Mucosa of descending colon (tissue), 3 donors: ENCODE measurements around the gene RRP12. TPM values are rescaled to one million over a fixed set of nuclear protein-coding genes. Genes with fewer than 3 reads are reported as not detected.

Source experiments
- ATAC-seq: fragments of 200-7000 bp; cut with Tn5 transposase; one replicate; pipeline ENCODE4 v1.9.1; 2020; ENCODE audit warnings: mild to moderate bottlenecking, moderate library complexity
- DNase-seq, 3 donors: peaks; one replicate each; pipeline ENCODE4 v3.0.0-alpha.2; 2020
- H3K36me3 ChIP-seq: fragments of 200-600 bp; one replicate; pipeline ENCODE4 v1.8.0; 2021; ENCODE audit warnings: low read depth, mild to moderate bottlenecking
- H3K4me1 ChIP-seq: fragments of 200-600 bp; one replicate; pipeline ENCODE4 v1.8.0; 2021; ENCODE audit warnings: low read depth, mild to moderate bottlenecking
- H3K4me3 ChIP-seq: fragments of 200-600 bp; one replicate; pipeline ENCODE4 v1.8.0; 2021; ENCODE audit warnings: mild to moderate bottlenecking
- H3K9me3 ChIP-seq: fragments of 200-600 bp; one replicate; pipeline ENCODE4 v1.8.0; 2021; ENCODE audit warnings: mild to moderate bottlenecking
- CTCF ChIP-seq: fragments of 200-600 bp; IDR thresholded peaks from one replicate; pipeline ENCODE4 v1.8.0; 2022; ENCODE audit warnings: antibody characterized with exemption, mild to moderate bottlenecking
- intact Hi-C, 2 donors: fragments of 100-400 bp; cut with DNase I in 1 of 2; cut with micrococcal nuclease in 1 of 2; formaldehyde crosslinking; loops; one replicate each; pipeline versions ENCODE4 v1.11.0 to v1.11.1; 2022; cut with DNase I, micrococcal nuclease
- long read RNA-seq, 2 donors: library from polyadenylated mRNA; unstranded; transcript quantifications; one replicate each; pipeline ENCODE4 v2.0.0, GENCODE V29; 2019 to 2021
- total RNA-seq, 3 donors: library from RNA; stranded (reverse); fragmentation: NEBNext Ultra II Directional in 2 of 3; extraction: Animal tissue kit (Norgen Biotek cat#: 25700) in 2 of 3; gene quantifications; one replicate each; pipeline versions ENCODE4 v1.2.1 to v1.2.4, GENCODE V29; 2021 to 2023
- donor health status: DM: no; HTN: no; CAD: no; lungs with moderate emphysema.
- donor health status: DM: no; HTN: no; CAD: no.
- donor health status: DM: no; HTN: yes; CAD: no.

The RRP12 gene
- 10 to 100 TPM; 14.6 to 19.4 (median 16.9) TPM for total RNA-seq
- long read RNA-seq, donor 1, full-length matches to known transcripts = 4 of 32 reads
- long read RNA-seq, donor 1, partial matches to known transcripts = 21 of 32 reads
- long read RNA-seq, donor 1, other reads (novel, unspliced or antisense) = 7 of 32 reads
- long read RNA-seq, donor 2, partial matches to known transcripts = 1 of 2 reads
- long read RNA-seq, donor 2, other reads (novel, unspliced or antisense) = 1 of 2 reads

DNA sequence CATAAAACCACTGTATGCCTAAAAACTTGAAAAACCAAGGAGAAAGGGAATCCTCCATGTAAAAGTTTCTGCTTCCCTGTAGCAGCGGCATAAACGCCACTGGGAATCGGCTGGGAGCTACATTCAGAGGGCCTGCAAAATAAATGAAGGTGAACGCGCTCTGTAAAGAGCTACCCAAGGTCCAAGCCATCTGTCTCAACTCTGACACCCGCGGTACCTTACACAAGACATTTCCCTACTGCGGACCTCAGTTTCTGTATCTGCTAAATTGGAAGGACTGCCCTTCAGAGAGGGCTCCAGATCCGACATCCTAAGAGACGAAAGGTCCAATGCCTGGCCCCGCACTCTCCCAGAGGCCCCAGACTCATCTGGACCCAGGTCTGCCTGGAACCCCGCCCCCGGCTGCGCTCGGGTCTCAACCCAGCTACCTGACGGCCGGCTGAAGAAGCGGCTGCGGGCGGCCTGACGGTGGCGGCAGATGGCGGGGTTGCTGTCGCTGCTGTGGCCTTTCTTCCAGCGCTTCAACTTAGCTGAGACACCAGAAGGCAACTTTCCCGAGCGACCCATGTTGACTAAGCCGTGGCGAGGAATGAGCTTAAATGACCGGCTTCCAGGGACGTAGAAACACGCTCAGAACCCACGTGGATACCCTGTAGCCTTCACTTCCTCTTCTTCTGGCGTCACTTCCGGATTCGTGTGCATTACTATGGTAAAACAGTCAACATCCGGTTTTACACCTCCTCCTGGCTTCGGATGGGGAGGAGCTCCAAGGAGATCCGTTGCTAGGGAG, at the start of gene RRP12:
Gene RRP12, minus strand, starts transcription at position 676 of the 790 bp plus-strand sequence. Its CDS starts 109 bp downstream, at position 567.
- peaks cover 14% of the 10 kb centered on the region for H3K4me1 ChIP-seq
- DNase-seq (peak; percentile 67 to 95 (median 74)), ATAC-seq (peak; percentile 99)
- TF ChIP-seq CTCF = no peak
- H3K9me3 ChIP-seq = no peaks in the 10 kb centered on the region
- no peaks in the 10 kb centered on the region for H3K36me3 ChIP-seq
- peak within 1 kb of the TSS; percentile 60 for H3K4me3 ChIP-seq
- intact Hi-C loops = no loop called here

DNA sequence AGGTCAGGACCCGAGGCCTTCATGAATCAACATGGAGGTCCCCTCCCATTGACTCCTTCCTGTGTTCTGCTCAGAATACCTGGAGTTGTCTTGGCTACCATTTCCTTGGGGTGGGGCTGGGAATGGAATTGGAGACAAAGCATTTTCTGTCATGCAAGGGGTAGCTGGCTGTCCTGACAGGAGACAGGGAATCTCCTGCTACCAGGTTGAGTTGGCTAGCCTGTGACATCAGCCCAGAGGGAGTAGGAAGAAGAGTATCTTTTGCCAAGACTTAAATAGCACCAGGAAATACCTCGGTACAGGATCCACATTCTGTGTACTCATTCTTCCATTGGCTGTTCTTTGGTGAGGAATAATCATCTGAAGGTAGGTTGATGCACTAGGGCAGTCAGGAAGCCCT, 49.7 kb upstream of the RRP12 start:
- H3K4me3 ChIP-seq = no peak overlapping the region
- intact Hi-C loops = no loop called here
- H3K9me3 ChIP-seq = no peaks in the 10 kb centered on the region
- no peak for ATAC-seq
- H3K4me1 ChIP-seq = peaks cover 13% of the 10 kb centered on the region
- no peak for DNase-seq
- H3K36me3 ChIP-seq = no peaks in the 10 kb centered on the region
- no peak for TF ChIP-seq CTCF

DNA sequence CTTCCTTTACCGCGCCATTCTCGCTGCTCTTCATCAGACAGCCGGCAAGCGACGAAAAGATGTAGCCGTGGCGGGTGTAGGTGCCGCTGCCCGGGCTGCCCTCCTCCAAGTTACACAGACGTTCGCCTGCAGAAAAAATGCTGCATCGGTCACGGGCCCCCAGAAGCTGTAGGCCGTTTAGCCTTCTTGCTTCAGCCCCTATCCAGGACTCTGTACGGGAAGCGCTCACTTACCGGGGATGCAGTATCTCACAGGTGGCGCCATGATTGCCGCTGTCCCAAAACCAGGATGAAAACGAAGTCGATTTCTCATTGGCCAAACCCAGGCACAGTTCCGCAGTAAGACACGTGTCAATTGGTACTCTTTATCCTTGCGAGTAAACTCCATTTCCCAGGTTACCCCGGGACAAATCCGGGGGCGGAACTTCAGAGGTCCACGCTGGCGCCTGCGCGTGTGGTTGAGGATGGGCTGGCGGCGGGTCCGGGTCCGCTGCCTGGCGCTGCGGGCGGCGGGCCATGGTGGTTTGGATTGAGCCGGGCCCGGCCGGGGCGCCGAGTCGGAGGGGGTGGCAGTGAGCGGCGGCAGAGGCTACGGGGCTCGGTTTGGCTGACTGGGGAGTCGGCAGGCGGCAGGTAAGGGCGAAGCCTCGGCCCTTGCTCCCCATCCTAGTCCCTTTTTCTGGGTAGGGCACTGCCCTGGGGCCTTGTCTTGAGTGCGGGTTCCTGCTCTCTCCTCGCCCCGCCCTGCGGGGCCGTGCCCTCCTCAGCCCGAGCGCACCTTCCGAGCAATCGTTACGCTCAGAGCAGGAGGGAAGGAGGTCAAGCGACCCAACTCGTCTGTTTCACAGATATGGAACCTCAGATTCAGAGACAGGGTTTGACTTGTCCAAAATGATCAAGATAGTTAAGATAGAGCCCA, 44.8 kb upstream of the RRP12 start, which contains the start of the genes EXOSC1 and ZDHHC16:
Gene EXOSC1, minus strand, starts transcription at position 285 of the 918 bp plus-strand sequence. Its CDS starts 21 bp downstream, at position 264.
Gene ZDHHC16, plus strand, starts transcription at position 454 of the 918 bp plus-strand sequence. CDS start 5,501 bp downstream, outside the sequence.
- Histone ChIP-seq H3K4me3 (peak within 1 kb of the TSS; percentile 54), H3K9me3 (no peaks in the 10 kb centered on the region), H3K36me3 (no peaks in the 10 kb centered on the region), H3K4me1 (peaks cover 19% of the 10 kb centered on the region)
- ATAC-seq (peak; percentile 99), DNase-seq (peak; percentile 91 to 94 (median 91))
- intact Hi-C loops = no loop called here
- no peak for TF ChIP-seq CTCF

DNA sequence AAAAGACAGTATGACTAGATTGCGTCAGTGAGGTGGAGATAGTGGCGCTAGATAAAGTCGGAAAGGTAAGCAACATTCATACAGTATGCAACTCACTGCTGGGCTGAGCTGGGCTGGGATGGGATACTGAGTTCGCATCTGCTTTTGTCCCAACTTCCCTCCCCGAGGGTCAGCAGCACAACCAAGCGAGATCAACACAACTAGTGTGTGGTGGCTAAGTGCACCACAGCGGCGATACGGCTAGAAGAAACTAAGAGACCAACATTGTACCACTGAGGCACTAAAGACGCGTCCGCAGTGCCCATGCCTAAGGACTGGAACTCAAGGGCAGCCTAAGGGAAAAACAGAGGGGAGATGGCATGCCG, 44.2 kb upstream of the RRP12 start:
- Histone ChIP-seq H3K36me3 (no peaks in the 10 kb centered on the region), H3K9me3 (no peaks in the 10 kb centered on the region), H3K4me1 (peaks cover 19% of the 10 kb centered on the region), H3K4me3 (peak overlapping the region; percentile 54)
- peak; percentile 5 for ATAC-seq
- intact Hi-C loops = no loop called here
- DNase-seq = no peak
- TF ChIP-seq CTCF = no peak

- no peak for DNase-seq
- H3K4me1 ChIP-seq = peaks cover 19% of the 10 kb centered on the region
- H3K36me3 ChIP-seq = no peaks in the 10 kb centered on the region
- no peak overlapping the region for H3K4me3 ChIP-seq
- intact Hi-C loops = no loop called here
- TF ChIP-seq CTCF = no peak
- no peak for ATAC-seq
- H3K9me3 ChIP-seq = no peaks in the 10 kb centered on the region
Measured at GRCh38 chr10:97444212-97444611, 43.1 kb upstream of the RRP12 start.
